Measurements from ENCODE around the gene SSBP3. TPM values are rescaled to one million over a fixed set of nuclear protein-coding genes. Genes with fewer than 3 reads are reported as not detected.

The SSBP3 gene
- total RNA-seq, 4 donors from 2014 or later = 28.7 to 162 (median 37.0) TPM

DNA sequence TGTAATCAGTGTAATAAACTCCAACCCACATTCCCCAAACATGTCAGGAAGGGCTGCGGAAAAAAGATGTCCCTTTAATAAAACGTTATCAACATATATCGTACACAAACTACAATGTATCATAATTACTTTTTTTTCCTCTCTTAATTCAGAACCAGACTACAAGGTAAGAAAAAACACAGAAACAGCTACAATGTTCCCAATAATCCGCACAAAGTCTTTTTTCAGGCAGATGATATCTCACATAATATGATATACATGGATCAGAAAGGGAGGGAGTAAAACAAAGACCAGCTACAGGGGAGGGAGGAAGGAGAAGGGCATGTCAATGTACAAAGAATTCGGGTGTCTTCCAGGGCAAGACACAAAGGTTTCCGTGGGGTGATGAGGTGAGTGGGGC, 180.8 kb downstream of the SSBP3 start:
- intact Hi-C loops (cut with DNase I; ENCODE audit: low total_unique reads) = no loop called here
- in situ Hi-C loops (cut with MboI; ENCODE audit: low pct_ligation_motif_present in 1 of 4, low pct_unique_long_range_greater_than_20kb in 1 of 4, low sequenced_read_pairs in 3 of 4) = no loop called here
- no peak overlapping the region for H3K4me3 ChIP-seq
- no peaks in the 10 kb centered on the region for H3K27me3 ChIP-seq
- TF ChIP-seq POLR2AphosphoS5 (IDR thresholded peaks at IDR 0.05) = no peak
- no peak for TF ChIP-seq POLR2A (IDR thresholded peaks at IDR 0.05)
- no peak for TF ChIP-seq EP300 (IDR thresholded peaks at IDR 0.05; ENCODE audit: low read depth)
- TF ChIP-seq, protein P1, sequence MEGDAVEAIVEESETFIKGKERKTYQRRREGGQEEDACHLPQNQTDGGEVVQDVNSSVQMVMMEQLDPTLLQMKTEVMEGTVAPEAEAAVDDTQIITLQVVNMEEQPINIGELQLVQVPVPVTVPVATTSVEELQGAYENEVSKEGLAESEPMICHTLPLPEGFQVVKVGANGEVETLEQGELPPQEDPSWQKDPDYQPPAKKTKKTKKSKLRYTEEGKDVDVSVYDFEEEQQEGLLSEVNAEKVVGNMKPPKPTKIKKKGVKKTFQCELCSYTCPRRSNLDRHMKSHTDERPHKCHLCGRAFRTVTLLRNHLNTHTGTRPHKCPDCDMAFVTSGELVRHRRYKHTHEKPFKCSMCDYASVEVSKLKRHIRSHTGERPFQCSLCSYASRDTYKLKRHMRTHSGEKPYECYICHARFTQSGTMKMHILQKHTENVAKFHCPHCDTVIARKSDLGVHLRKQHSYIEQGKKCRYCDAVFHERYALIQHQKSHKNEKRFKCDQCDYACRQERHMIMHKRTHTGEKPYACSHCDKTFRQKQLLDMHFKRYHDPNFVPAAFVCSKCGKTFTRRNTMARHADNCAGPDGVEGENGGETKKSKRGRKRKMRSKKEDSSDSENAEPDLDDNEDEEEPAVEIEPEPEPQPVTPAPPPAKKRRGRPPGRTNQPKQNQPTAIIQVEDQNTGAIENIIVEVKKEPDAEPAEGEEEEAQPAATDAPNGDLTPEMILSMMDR (IDR thresholded peaks at IDR 0.05) = no peak
- no peak overlapping the region for H3K27ac ChIP-seq
- peaks cover 0 to 13% (median 6%) of the 10 kb centered on the region in 4 donors for H3K4me1 ChIP-seq
- H3K9me3 ChIP-seq = no peaks in the 10 kb centered on the region
- WGBS, 2 donors (ENCODE audit: low coverage in 1 of 2) = 89 to 93% methylated on average over 3 to 6 of the region's 6 CpGs
- H3K36me3 ChIP-seq = no peaks in the 10 kb centered on the region
- DNase-seq = no peak

DNA sequence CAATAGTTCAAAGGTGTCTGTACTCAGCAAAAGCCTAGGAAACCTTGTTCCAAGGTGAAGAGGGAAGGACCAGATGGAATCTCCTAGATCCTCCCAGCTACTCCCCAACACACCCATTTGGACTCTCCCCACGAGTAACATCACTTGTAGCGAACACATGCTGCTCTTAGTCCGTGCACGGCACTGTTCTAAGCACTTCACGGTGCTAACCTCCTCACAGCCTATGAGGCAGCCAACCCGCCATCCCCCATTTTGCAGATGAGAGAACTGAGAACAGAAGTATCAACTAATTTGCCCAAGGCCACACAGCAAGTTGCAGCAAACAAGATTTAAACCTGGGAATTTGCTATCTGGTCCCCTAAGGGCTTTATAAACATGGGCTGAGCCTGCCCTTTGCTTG, 182.0 kb downstream of the SSBP3 start:
- 91% methylated on average over 6 of the region's 6 CpGs; no CpG with 5 or more reads in 1 of the 2 donors for WGBS, 2 donors (ENCODE audit: low coverage in 1 of 2)
- DNase-seq = no peak
- in situ Hi-C loops (cut with MboI; ENCODE audit: low pct_ligation_motif_present in 1 of 4, low pct_unique_long_range_greater_than_20kb in 1 of 4, low sequenced_read_pairs in 3 of 4) (no loop called here), intact Hi-C loops (cut with DNase I; ENCODE audit: low total_unique reads) (no loop called here)
- Histone ChIP-seq H3K9me3 (no peaks in the 10 kb centered on the region), H3K27ac (no peak overlapping the region), H3K27me3 (no peaks in the 10 kb centered on the region), H3K36me3 (no peaks in the 10 kb centered on the region), H3K4me1 (peaks cover 6 to 23% (median 15%) of the 10 kb centered on the region in 4 donors), H3K4me3 (no peak overlapping the region)
- TF ChIP-seq POLR2AphosphoS5 (IDR thresholded peaks at IDR 0.05) (no peak), POLR2A (IDR thresholded peaks at IDR 0.05) (no peak), EP300 (IDR thresholded peaks at IDR 0.05; ENCODE audit: low read depth) (no peak)
- TF ChIP-seq, protein P1 (IDR thresholded peaks at IDR 0.05) = no peak

DNA sequence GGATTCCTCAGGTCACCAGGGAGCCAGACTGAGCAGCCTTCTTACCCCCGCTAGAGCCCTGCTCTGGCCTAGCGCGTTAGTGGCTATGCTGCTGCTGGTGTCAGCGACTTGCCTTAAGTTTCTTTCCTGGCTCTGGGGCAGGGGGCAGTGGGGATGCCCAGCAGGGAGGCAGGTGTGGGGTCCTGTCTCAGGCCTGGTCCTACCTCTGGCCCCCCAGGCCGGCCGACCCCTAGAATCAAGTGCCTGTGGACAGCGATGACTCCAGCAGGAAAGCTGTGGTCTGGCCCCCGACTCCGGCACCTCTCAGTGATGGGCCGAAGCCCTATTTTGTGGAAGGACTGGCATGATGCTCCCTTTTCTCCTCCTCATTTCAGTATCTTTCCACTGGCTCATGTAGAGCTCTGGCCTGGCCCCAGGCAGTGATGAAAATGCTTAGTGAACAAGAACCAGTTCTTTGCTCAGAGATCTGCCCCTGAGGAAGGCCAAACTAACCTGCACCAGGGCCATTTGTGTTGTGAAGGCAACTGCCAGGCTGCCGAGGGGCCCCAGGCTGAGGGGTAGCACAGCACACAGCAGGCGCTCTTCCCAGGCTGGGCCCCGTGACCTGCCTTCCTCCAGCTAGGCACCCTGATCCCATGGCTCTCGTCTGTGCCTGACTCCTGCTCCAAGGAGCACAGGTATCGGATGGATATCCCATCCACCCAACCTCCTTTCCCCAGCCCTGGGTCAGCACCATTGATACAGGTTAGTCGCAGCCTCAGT, 182.6 kb downstream of the SSBP3 start:
- TF ChIP-seq EP300 (IDR thresholded peaks at IDR 0.05; ENCODE audit: low read depth) (no peak), POLR2A (IDR thresholded peaks at IDR 0.05) (no peak), POLR2AphosphoS5 (IDR thresholded peaks at IDR 0.05) (no peak)
- TF ChIP-seq, protein P1 (IDR thresholded peaks at IDR 0.05) = no peak
- no peak for DNase-seq
- Histone ChIP-seq H3K4me3 (no peak overlapping the region), H3K4me1 (peaks cover 12 to 26% (median 20%) of the 10 kb centered on the region in 4 donors), H3K36me3 (no peaks in the 10 kb centered on the region), H3K9me3 (no peaks in the 10 kb centered on the region), H3K27me3 (no peaks in the 10 kb centered on the region), H3K27ac (no peak overlapping the region)
- WGBS, 2 donors (ENCODE audit: low coverage in 1 of 2) = 97% methylated on average over 16 of the region's 16 CpGs; no CpG with 5 or more reads in 1 of the 2 donors
- intact Hi-C loops (cut with DNase I; ENCODE audit: low total_unique reads) = no loop called here
- in situ Hi-C loops (cut with MboI; ENCODE audit: low pct_ligation_motif_present in 1 of 4, low pct_unique_long_range_greater_than_20kb in 1 of 4, low sequenced_read_pairs in 3 of 4) = no loop called here

DNA sequence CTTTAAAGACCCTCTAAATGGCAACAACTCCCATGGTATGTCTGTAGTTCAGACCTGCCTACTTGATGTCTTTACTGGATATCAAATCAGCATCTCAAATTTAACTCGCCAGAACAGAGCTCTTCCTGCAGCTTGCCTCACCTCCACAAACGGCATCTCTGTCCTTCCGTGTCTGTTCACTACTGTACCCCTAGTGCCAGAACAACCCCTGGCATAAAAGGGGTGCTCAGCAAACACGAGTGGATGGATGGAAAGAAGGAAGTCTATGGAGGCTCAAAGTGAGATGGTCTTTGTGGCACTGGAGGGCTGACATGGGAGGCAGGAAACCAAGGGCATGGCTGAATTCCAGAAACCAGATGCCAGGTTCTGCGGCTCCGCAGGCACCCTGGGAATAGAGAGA, 183.5 kb downstream of the SSBP3 start:
- 84 to 90% methylated on average over 2 to 6 of the region's 6 CpGs for WGBS, 2 donors (ENCODE audit: low coverage in 1 of 2)
- Histone ChIP-seq H3K27ac (no peak overlapping the region), H3K9me3 (no peaks in the 10 kb centered on the region), H3K4me3 (no peak overlapping the region), H3K27me3 (no peaks in the 10 kb centered on the region), H3K36me3 (peaks cover 0 to 6% (median 0%) of the 10 kb centered on the region in 4 donors), H3K4me1 (peaks cover 16 to 28% (median 20%) of the 10 kb centered on the region in 4 donors)
- in situ Hi-C loops (cut with MboI; ENCODE audit: low pct_ligation_motif_present in 1 of 4, low pct_unique_long_range_greater_than_20kb in 1 of 4, low sequenced_read_pairs in 3 of 4) = no loop called here
- DNase-seq = no peak
- intact Hi-C loops (cut with DNase I; ENCODE audit: low total_unique reads) = no loop called here
- TF ChIP-seq EP300 (IDR thresholded peaks at IDR 0.05; ENCODE audit: low read depth) = no peak
